Stomach (tissue), 19 donors: ENCODE data around the gene KIF13A. TPM values are rescaled to one million over a fixed set of nuclear protein-coding genes. Genes with fewer than 3 reads are reported as not detected.
A peak's percentile ranks its signal among the peaks of the same experiment; 100 is the strongest.

Experiments used
- DNase-seq, 2 donors: peaks; one replicate each; pipeline versions ENCODE4 v3.0.0 to v3.0.0-alpha.2; 2013 to 2019
- H3K27ac ChIP-seq, 5 donors: fragments of 200-600 bp in 4 of 5; sonication (generic) in 4 of 5; one replicate each; pipeline ENCODE4 v1.5.1; 2013 to 2019; ENCODE audit warnings: mild to moderate bottlenecking in 1 of 5, moderate library complexity in 1 of 5
- H3K27me3 ChIP-seq, 3 donors: fragments of 200-600 bp; sonication (generic); one replicate each; pipeline ENCODE4 v1.5.1; 2017 to 2019; ENCODE audit warnings: mixed run types in 1 of 3
- H3K36me3 ChIP-seq, 4 donors: fragments of 200-600 bp; sonication (generic); 1 replicate in 3 of 4; 2 replicates in 1 of 4; pipeline ENCODE4 v1.5.1; 2016 to 2019
- H3K4me1 ChIP-seq, 4 donors: fragments of 200-600 bp; sonication (generic); one replicate each; pipeline ENCODE4 v1.5.1; 2016 to 2019
- H3K4me3 ChIP-seq, 4 donors: fragments of 200-600 bp; sonication (generic) in 3 of 4; one replicate each; pipeline ENCODE4 v1.5.1; 2016 to 2019; ENCODE audit warnings: mild to moderate bottlenecking in 1 of 4
- H3K9me3 ChIP-seq, 4 donors: fragments of 200-600 bp; sonication (generic); one replicate each; pipeline ENCODE4 v1.5.1; 2016 to 2019
- CTCF ChIP-seq, 7 experiments: fragments of 450-650 bp in 4 of 7; fragments of 200-600 bp in 3 of 7; sonication (generic) in 3 of 7; IDR thresholded peaks; one replicate each; pipeline ENCODE4 v1.5.1; 2016 to 2019; ENCODE audit warnings: antibody characterized with exemption in 7 of 7, control low read depth in 2 of 7, mild to moderate bottlenecking in 1 of 7
- EP300 ChIP-seq: sonication (generic); formaldehyde crosslinking; IDR thresholded peaks from one replicate; pipeline ENCODE4 v1.6.1; 2017; ENCODE audit warnings: antibody characterized with exemption
- POLR2A ChIP-seq, 4 donors: fragments of 450-650 bp; IDR thresholded peaks; one replicate each; pipeline ENCODE4 v1.6.1; 2016; ENCODE audit warnings: antibody characterized with exemption in 4 of 4, control low read depth in 2 of 4, mild to moderate bottlenecking in 1 of 4, moderate library complexity in 1 of 4
- POLR2AphosphoS5 ChIP-seq, 3 donors: sonication (generic); formaldehyde crosslinking; IDR thresholded peaks; one replicate each; pipeline ENCODE4 v1.6.1; 2016; ENCODE audit warnings: antibody characterized with exemption in 3 of 3
- WGBS, 5 donors: extraction: QIAGEN DNeasy Blood & Tissue Kit in 3 of 5; methylation state at CpG; one replicate each; pipeline versions ENCODE4 v1.1.5 to v1.1.7; 2013 to 2018; 5-methylcytosine and 5-hydroxymethylcytosine counted together
- intact Hi-C: fragments of 100-400 bp; cut with DNase I; formaldehyde crosslinking; loops from one replicate; pipeline ENCODE4 v1.15.1; 2023; ENCODE audit warnings: low total_unique reads
- long read RNA-seq, 10 donors: transcript quantifications; one replicate each; lab custom pipeline, GENCODE V29; 2026
- polyA plus RNA-seq, 3 donors: library from polyadenylated mRNA; stranded (reverse); fragments of 200-250 nt; gene quantifications; one replicate each; pipeline ENCODE4 v1.2.3, GENCODE V29; 2013
- total RNA-seq, 5 donors: library from RNA; depleted of rRNA; stranded (reverse); fragments of >200 nt; gene quantifications; one replicate each; pipeline versions ENCODE4 v1.1.0 to v1.2.3, GENCODE V29; 2014 to 2016
- donor health status: healthy with polysubstance abuse.
- donor health status: Bipolar disorder and iron deficiency.
- donor health status: healthy.

Gene KIF13A
- 10 to 100 TPM; 11.7 to 60.6 (median 44.6) TPM for total RNA-seq
- 10 to 100 TPM in 2 of 3 donors, 1 to 10 TPM in 1; 9.2 to 14.2 (median 11.1) TPM for polyA plus RNA-seq
- long read RNA-seq, donor 1, partial matches to known transcripts: 0 of 3 reads
- long read RNA-seq, donor 1, other reads (novel, unspliced or antisense): 0 of 3 reads
- long read RNA-seq, donor 2: 0 reads
- long read RNA-seq, donor 3, partial matches to known transcripts: 0 of 2 reads
- long read RNA-seq, donor 3, other reads (novel, unspliced or antisense): 0 of 2 reads
- long read RNA-seq, donor 4: 0 reads
- long read RNA-seq, donor 5, transcript KIF13A-207 (3 exons, 1,330 nt): major isoform, 5 of 5 reads
- long read RNA-seq, donor 5, partial matches to known transcripts: 0 of 5 reads
- long read RNA-seq, donor 5, other reads (novel, unspliced or antisense): 0 of 5 reads
- long read RNA-seq, donor 6, partial matches to known transcripts: 0 of 4 reads
- long read RNA-seq, donor 6, other reads (novel, unspliced or antisense): 0 of 4 reads
- long read RNA-seq, donor 7, partial matches to known transcripts: 7 of 8 reads
- long read RNA-seq, donor 7, other reads (novel, unspliced or antisense): 0 of 8 reads
- long read RNA-seq, donor 8, partial matches to known transcripts: 0 of 2 reads
- long read RNA-seq, donor 8, other reads (novel, unspliced or antisense): 0 of 2 reads
- long read RNA-seq, donor 9, partial matches to known transcripts: 0 of 1 reads
- long read RNA-seq, donor 9, other reads (novel, unspliced or antisense): 0 of 1 reads
- long read RNA-seq, donor 10, partial matches to known transcripts: 0 of 2 reads
- long read RNA-seq, donor 10, other reads (novel, unspliced or antisense): 0 of 2 reads

GRCh38 chr6:17987447-17987696 lies at the start of gene KIF13A:
Gene KIF13A, minus strand, starts transcription at chr6:17987635. Its CDS starts 172 bp downstream, at chr6:17987463.
- intact Hi-C loops: no loop called here
- H3K4me1 ChIP-seq: peaks cover 13 to 49% (median 41%) of the 10 kb centered on the region in 4 donors
- no peak for TF ChIP-seq POLR2AphosphoS5 (IDR thresholded peaks at IDR 0.05)
- TF ChIP-seq CTCF (IDR thresholded peaks at IDR 0.05): no peak
- 0% methylated on average over 2 to 54 of the region's 54 CpGs for WGBS, 5 donors
- H3K27me3 ChIP-seq: no peaks in the 10 kb centered on the region
- DNase-seq: no peak
- no peaks in the 10 kb centered on the region for H3K9me3 ChIP-seq
- peak within 1 kb of the TSS; percentile 92 to 98 (median 95) for H3K27ac ChIP-seq
- H3K4me3 ChIP-seq: peak within 1 kb of the TSS; percentile 71 to 88 (median 77)
- peaks cover 0 to under 1% (median 0%) of the 10 kb centered on the region in 4 donors for H3K36me3 ChIP-seq

GRCh38 chr6:18036781-18037180 lies 49.3 kb upstream of the KIF13A start:
- TF ChIP-seq EP300 (no peak), CTCF (IDR thresholded peaks at IDR 0.05) (no peak), POLR2A (IDR thresholded peaks at IDR 0.05) (no peak), POLR2AphosphoS5 (IDR thresholded peaks at IDR 0.05) (no peak)
- Histone ChIP-seq H3K36me3 (no peaks in the 10 kb centered on the region), H3K4me1 (no peaks in the 10 kb centered on the region), H3K27ac (no peak overlapping the region), H3K27me3 (no peaks in the 10 kb centered on the region), H3K9me3 (no peaks in the 10 kb centered on the region), H3K4me3 (no peak overlapping the region)
- no peak for DNase-seq
- WGBS, 5 donors: 84 to 94% (median 89%) methylated on average over 4 of the region's 4 CpGs
- intact Hi-C loops: no loop called here

GRCh38 chr6:18035330-18035854 lies 48.0 kb upstream of the KIF13A start:
- no peak for DNase-seq
- intact Hi-C loops: no loop called here
- no peak overlapping the region for H3K27ac ChIP-seq
- H3K36me3 ChIP-seq: no peaks in the 10 kb centered on the region
- H3K4me1 ChIP-seq: no peaks in the 10 kb centered on the region
- H3K27me3 ChIP-seq: no peaks in the 10 kb centered on the region
- no peak for TF ChIP-seq POLR2AphosphoS5 (IDR thresholded peaks at IDR 0.05)
- 73 to 90% (median 85%) methylated on average over 13 of the region's 13 CpGs for WGBS, 5 donors
- H3K9me3 ChIP-seq: no peaks in the 10 kb centered on the region
- no peak overlapping the region for H3K4me3 ChIP-seq

GRCh38 chr6:18034798-18035202 lies 47.4 kb upstream of the KIF13A start:
- H3K4me3 ChIP-seq: no peak overlapping the region
- no peaks in the 10 kb centered on the region for H3K27me3 ChIP-seq
- intact Hi-C loops: no loop called here
- no peaks in the 10 kb centered on the region for H3K36me3 ChIP-seq
- H3K4me1 ChIP-seq: no peaks in the 10 kb centered on the region
- H3K27ac ChIP-seq: no peak overlapping the region
- peak in 1 of 2 donors; percentile 40 for DNase-seq
- 69 to 78% (median 75%) methylated on average over 6 of the region's 6 CpGs for WGBS, 5 donors
- H3K9me3 ChIP-seq: no peaks in the 10 kb centered on the region
- no peak for TF ChIP-seq CTCF (IDR thresholded peaks at IDR 0.05)
- no peak for TF ChIP-seq POLR2A (IDR thresholded peaks at IDR 0.05)
- no peak for TF ChIP-seq EP300
- no peak for TF ChIP-seq POLR2AphosphoS5 (IDR thresholded peaks at IDR 0.05)
